Loucy (cell line): ENCODE data around the gene CHN1.

Source experiments
- H2AFZ ChIP-seq: fragments of 200-600 bp; sonication (generic); 2 replicates; pipeline ENCODE4 v1.6.0; 2016; ENCODE audit warnings: antibody characterized with exemption, mild to moderate bottlenecking, low read length, moderate library complexity
- H3F3A ChIP-seq: fragments of 200-600 bp; 2 replicates; pipeline ENCODE4 v1.6.0; 2016; ENCODE audit warnings: antibody characterized with exemption, low read depth, mild to moderate bottlenecking
- H3K27me3 ChIP-seq: fragments of 200-600 bp; sonication (generic); 2 replicates; pipeline ENCODE4 v1.6.1; 2014; ENCODE audit warnings: low read length, mild to moderate bottlenecking; ENCODE audit not compliant: insufficient read depth, poor library complexity, severe bottlenecking
- H3K36me3 ChIP-seq: fragments of 200-600 bp; sonication (generic); 2 replicates; pipeline ENCODE4 v1.6.1; 2016; ENCODE audit warnings: low read length; ENCODE audit not compliant: insufficient read depth
- H3K4me1 ChIP-seq: fragments of 200-600 bp; sonication (generic); 2 replicates; pipeline ENCODE4 v1.5.1; 2014; ENCODE audit warnings: low read length, mild to moderate bottlenecking; ENCODE audit not compliant: insufficient read depth, poor library complexity, severe bottlenecking
- H3K4me2 ChIP-seq: fragments of 200-600 bp; sonication (generic); 2 replicates; pipeline ENCODE4 v1.6.0; 2014; ENCODE audit warnings: antibody characterized with exemption, low read length, low read depth, mild to moderate bottlenecking; ENCODE audit not compliant: poor library complexity, severe bottlenecking
- H3K4me3 ChIP-seq: fragments of 200-600 bp; sonication (generic); 2 replicates; pipeline ENCODE4 v1.5.1; 2014; ENCODE audit warnings: low read length, mild to moderate bottlenecking, mixed read lengths; ENCODE audit not compliant: poor library complexity, severe bottlenecking
- H3K79me2 ChIP-seq: fragments of 200-600 bp; sonication (generic); 2 replicates; pipeline ENCODE4 v1.6.1; 2014; ENCODE audit warnings: low read length; ENCODE audit not compliant: insufficient read depth
- H3K9ac ChIP-seq: fragments of 200-600 bp; sonication (generic); 2 replicates; pipeline ENCODE4 v1.6.0; 2014; ENCODE audit warnings: mild to moderate bottlenecking, low read depth, low read length, moderate library complexity; ENCODE audit not compliant: poor library complexity, severe bottlenecking
- H3K9me2 ChIP-seq: fragments of 200-600 bp; sonication (generic); replicated peaks from 2 replicates; pipeline ENCODE4 v1.6.1; 2016; ENCODE audit warnings: low read depth, low read length, mixed read lengths
- H3K9me3 ChIP-seq: fragments of 200-600 bp; sonication (generic); 2 replicates; pipeline ENCODE4 v1.6.1; 2014; ENCODE audit warnings: mild to moderate bottlenecking, antibody characterized with exemption, low read length, low read depth; ENCODE audit not compliant: insufficient read depth
- H4K20me1 ChIP-seq: fragments of 200-600 bp; sonication (generic); 2 replicates; pipeline ENCODE4 v1.6.0; 2014; ENCODE audit warnings: antibody characterized with exemption, low read length, mild to moderate bottlenecking; ENCODE audit not compliant: insufficient read depth, poor library complexity, severe bottlenecking
- CTCF ChIP-seq: fragments of 200-600 bp; sonication (generic); conservative IDR thresholded peaks from 2 replicates; pipeline ENCODE4 v1.5.1; 2014; ENCODE audit warnings: mild to moderate bottlenecking, antibody characterized with exemption, low read length
- EZH2phosphoT487 ChIP-seq: fragments of 200-600 bp; IDR thresholded peaks from 2 replicates; pipeline ENCODE4 v1.6.1; 2018; ENCODE audit warnings: antibody characterized with exemption, mild to moderate bottlenecking, moderate library complexity, borderline replicate concordance

Gene CHN1

GRCh38 chr2:174859563-174860169 lies 145.5 kb downstream of the CHN1 start:
- Histone ChIP-seq H3K36me3 (no peaks in the 10 kb centered on the region), H3K4me2 (no peak overlapping the region)

DNA sequence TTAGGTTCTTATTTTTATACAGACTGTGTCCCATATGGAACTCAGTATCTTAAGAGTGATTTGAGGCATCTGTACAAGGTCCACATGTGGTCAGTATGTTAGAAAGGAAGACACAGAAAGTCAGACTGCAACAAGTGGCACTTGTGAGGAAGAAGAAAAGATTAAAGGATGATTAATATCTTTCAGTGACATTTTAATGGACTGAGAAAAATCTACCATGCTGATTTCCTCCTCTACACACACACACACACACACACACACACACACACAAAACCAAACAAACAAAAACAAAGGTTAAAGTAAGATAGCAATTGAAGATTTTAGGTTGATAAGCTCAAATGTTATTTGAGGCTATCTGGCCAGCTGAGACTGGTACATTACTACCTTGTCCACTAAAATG lies 146.4 kb downstream of the CHN1 start:
- Histone ChIP-seq H3K36me3 (no peaks in the 10 kb centered on the region), H3K9me2 (no peaks in the 10 kb centered on the region), H4K20me1 (no peaks in the 10 kb centered on the region), H3K79me2 (no peaks in the 10 kb centered on the region), H3K9me3 (no peaks in the 10 kb centered on the region), H3K4me1 (peaks cover 5% of the 10 kb centered on the region), H3F3A (no peaks in the 10 kb centered on the region), H3K9ac (no peak overlapping the region), H3K4me2 (no peak overlapping the region), H3K27me3 (no peaks in the 10 kb centered on the region), H3K4me3 (no peak overlapping the region), H2AFZ (no peak overlapping the region)
- TF ChIP-seq EZH2phosphoT487 (no peak), CTCF (no peak)

More at GRCh38 chr2:174859563-174860169, 145.5 kb downstream of the CHN1 start:
- Histone ChIP-seq H3K9me3 (no peaks in the 10 kb centered on the region), H3F3A (no peaks in the 10 kb centered on the region), H3K27me3 (no peaks in the 10 kb centered on the region), H3K4me1 (peaks cover 5% of the 10 kb centered on the region), H3K9me2 (no peaks in the 10 kb centered on the region), H4K20me1 (no peaks in the 10 kb centered on the region), H2AFZ (no peak overlapping the region), H3K79me2 (no peaks in the 10 kb centered on the region), H3K9ac (no peak overlapping the region), H3K4me3 (no peak overlapping the region)
- no peak for TF ChIP-seq CTCF

- Histone ChIP-seq H3K79me2 (no peaks in the 10 kb centered on the region), H3K36me3 (no peaks in the 10 kb centered on the region), H3K9ac (no peak overlapping the region), H3K4me3 (no peak overlapping the region), H3K9me3 (no peaks in the 10 kb centered on the region), H3K4me2 (no peak overlapping the region), H4K20me1 (no peaks in the 10 kb centered on the region), H2AFZ (no peak overlapping the region), H3K9me2 (no peaks in the 10 kb centered on the region), H3F3A (no peaks in the 10 kb centered on the region), H3K27me3 (no peaks in the 10 kb centered on the region), H3K4me1 (peaks cover 5% of the 10 kb centered on the region)
- TF ChIP-seq EZH2phosphoT487: no peak
- no peak for TF ChIP-seq CTCF
Observed at GRCh38 chr2:174856447-174856846, 148.7 kb downstream of the CHN1 start.
